ENCODE measurements around the gene AFP. TPM values are rescaled to one million over a fixed set of nuclear protein-coding genes. Genes with fewer than 3 reads are reported as not detected.

Gene AFP
- total and polyA plus RNA-seq, 2 of the 13 experiments (the other 11 are each of a cell fraction or from before 2014, with no cell fraction given): 9,434 to 13,105 TPM

DNA sequence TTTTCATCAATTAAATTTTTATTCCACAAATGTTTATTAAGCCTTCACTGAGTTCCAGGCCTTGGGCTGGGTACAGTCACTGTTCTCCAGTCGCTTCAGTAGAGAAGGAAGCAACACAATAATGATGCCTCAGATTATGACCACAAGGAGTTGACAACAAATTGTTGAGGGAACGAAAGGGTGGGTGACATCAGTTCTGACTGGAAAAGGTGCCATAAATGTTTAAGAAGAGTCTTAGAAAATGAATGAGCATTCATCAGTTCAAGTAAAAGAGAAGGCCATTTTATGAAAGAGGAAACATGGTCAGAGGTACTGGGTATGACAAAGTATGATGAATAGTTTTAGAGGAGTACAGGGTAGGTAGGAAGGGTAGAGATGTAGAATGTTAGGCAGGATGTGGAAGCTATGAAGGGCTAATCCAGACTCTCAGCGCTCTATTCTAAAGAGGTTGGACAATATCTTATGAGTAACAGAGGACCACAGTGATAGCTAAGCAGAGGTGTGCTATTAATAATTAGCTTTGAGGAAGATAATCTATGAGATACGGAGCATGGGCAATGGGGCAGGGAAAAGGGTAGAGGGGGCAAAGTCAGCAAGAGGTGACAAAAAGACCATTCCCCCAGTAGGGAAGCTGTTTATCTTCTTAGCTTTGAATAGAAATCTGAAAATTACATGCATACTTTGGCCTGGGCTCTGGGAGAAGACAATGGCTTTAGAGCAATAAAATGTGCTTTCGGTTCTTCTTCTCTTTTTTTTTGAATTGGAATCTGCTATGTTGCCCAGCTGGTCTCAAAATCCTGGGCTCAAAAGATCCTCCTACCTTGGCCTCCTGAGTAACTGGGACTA lies 20.4 kb downstream of the AFP start (continued):
- TF ChIP-seq, protein P1, sequence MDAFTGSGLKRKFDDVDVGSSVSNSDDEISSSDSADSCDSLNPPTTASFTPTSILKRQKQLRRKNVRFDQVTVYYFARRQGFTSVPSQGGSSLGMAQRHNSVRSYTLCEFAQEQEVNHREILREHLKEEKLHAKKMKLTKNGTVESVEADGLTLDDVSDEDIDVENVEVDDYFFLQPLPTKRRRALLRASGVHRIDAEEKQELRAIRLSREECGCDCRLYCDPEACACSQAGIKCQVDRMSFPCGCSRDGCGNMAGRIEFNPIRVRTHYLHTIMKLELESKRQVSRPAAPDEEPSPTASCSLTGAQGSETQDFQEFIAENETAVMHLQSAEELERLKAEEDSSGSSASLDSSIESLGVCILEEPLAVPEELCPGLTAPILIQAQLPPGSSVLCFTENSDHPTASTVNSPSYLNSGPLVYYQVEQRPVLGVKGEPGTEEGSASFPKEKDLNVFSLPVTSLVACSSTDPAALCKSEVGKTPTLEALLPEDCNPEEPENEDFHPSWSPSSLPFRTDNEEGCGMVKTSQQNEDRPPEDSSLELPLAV (CRISPR knock-in tag; conservative IDR thresholded peaks at IDR 0.05; ENCODE audit: low read depth): peak; percentile 24; the same call in 1 of the 2 replicates
- TF ChIP-seq ESRRA (CRISPR knock-in tag; IDR thresholded peaks at IDR 0.05; ENCODE audit: low read depth): no peak
- TF ChIP-seq, protein P2, sequence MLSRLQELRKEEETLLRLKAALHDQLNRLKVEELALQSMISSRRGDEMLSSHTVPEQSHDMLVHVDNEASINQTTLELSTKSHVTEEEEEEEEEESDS (CRISPR knock-in tag; IDR thresholded peaks at IDR 0.05; ENCODE audit: borderline replicate concordance): 0 out of 2 replicates have a peak, but pooled peaks have one; percentile 2
- no peak for TF ChIP-seq ISX (CRISPR knock-in tag; conservative IDR thresholded peaks at IDR 0.05)
- 0 out of 2 replicates have a peak, but pooled peaks have one; percentile 23 for TF ChIP-seq ZNF607 (CRISPR knock-in tag; IDR thresholded peaks at IDR 0.05; ENCODE audit: borderline replicate concordance)
- TF ChIP-seq, protein P3, sequence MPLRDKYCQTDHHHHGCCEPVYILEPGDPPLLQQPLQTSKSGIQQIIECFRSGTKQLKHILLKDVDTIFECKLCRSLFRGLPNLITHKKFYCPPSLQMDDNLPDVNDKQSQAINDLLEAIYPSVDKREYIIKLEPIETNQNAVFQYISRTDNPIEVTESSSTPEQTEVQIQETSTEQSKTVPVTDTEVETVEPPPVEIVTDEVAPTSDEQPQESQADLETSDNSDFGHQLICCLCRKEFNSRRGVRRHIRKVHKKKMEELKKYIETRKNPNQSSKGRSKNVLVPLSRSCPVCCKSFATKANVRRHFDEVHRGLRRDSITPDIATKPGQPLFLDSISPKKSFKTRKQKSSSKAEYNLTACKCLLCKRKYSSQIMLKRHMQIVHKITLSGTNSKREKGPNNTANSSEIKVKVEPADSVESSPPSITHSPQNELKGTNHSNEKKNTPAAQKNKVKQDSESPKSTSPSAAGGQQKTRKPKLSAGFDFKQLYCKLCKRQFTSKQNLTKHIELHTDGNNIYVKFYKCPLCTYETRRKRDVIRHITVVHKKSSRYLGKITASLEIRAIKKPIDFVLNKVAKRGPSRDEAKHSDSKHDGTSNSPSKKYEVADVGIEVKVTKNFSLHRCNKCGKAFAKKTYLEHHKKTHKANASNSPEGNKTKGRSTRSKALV (CRISPR knock-in tag; IDR thresholded peaks at IDR 0.05): no peak
- peak; percentile 95 for TF ChIP-seq MBD4 (IDR thresholded peaks at IDR 0.05; ENCODE audit: borderline replicate concordance, low read length)
- 0 out of 2 replicates have a peak, but pooled peaks have one; percentile 11 for TF ChIP-seq MTF1 (CRISPR knock-in tag; IDR thresholded peaks at IDR 0.05)
- TF ChIP-seq ZNF773 (CRISPR knock-in tag; IDR thresholded peaks at IDR 0.05; ENCODE audit: borderline replicate concordance): no peak
- TF ChIP-seq ZSCAN9 (CRISPR knock-in tag; IDR thresholded peaks at IDR 0.05; ENCODE audit: borderline replicate concordance): no peak
- TF ChIP-seq ZKSCAN5 (CRISPR knock-in tag; IDR thresholded peaks at IDR 0.05): no peak
- TF ChIP-seq NCOR1 (IDR thresholded peaks at IDR 0.05; ENCODE audit: borderline replicate concordance, low read length): no peak
- TF ChIP-seq, protein P4, sequence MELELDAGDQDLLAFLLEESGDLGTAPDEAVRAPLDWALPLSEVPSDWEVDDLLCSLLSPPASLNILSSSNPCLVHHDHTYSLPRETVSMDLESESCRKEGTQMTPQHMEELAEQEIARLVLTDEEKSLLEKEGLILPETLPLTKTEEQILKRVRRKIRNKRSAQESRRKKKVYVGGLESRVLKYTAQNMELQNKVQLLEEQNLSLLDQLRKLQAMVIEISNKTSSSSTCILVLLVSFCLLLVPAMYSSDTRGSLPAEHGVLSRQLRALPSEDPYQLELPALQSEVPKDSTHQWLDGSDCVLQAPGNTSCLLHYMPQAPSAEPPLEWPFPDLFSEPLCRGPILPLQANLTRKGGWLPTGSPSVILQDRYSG (CRISPR knock-in tag; IDR thresholded peaks at IDR 0.05): no peak
- TF ChIP-seq ZNF614 (CRISPR knock-in tag; IDR thresholded peaks at IDR 0.05; ENCODE audit: borderline replicate concordance): 0 out of 2 replicates have a peak, but pooled peaks have one; percentile 10
- TF ChIP-seq, protein P5, sequence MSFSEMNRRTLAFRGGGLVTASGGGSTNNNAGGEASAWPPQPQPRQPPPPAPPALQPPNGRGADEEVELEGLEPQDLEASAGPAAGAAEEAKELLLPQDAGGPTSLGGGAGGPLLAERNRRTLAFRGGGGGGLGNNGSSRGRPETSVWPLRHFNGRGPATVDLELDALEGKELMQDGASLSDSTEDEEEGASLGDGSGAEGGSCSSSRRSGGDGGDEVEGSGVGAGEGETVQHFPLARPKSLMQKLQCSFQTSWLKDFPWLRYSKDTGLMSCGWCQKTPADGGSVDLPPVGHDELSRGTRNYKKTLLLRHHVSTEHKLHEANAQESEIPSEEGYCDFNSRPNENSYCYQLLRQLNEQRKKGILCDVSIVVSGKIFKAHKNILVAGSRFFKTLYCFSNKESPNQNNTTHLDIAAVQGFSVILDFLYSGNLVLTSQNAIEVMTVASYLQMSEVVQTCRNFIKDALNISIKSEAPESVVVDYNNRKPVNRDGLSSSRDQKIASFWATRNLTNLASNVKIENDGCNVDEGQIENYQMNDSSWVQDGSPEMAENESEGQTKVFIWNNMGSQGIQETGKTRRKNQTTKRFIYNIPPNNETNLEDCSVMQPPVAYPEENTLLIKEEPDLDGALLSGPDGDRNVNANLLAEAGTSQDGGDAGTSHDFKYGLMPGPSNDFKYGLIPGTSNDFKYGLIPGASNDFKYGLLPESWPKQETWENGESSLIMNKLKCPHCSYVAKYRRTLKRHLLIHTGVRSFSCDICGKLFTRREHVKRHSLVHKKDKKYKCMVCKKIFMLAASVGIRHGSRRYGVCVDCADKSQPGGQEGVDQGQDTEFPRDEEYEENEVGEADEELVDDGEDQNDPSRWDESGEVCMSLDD (CRISPR knock-in tag; IDR thresholded peaks at IDR 0.05; ENCODE audit: borderline replicate concordance): no peak
- TF ChIP-seq ZNF878 (CRISPR knock-in tag; IDR thresholded peaks at IDR 0.05): 0 out of 2 replicates have a peak, but pooled peaks have one; percentile 44
- TF ChIP-seq SOX6 (IDR thresholded peaks at IDR 0.05): no peak
- peak; percentile 32; the same call in 1 of the 2 replicates for TF ChIP-seq SOX6 (CRISPR knock-in tag; IDR thresholded peaks at IDR 0.05)
- TF ChIP-seq ZMYM4 (CRISPR knock-in tag; IDR thresholded peaks at IDR 0.05): no peak
- no peak for TF ChIP-seq ZBTB38 (CRISPR knock-in tag; IDR thresholded peaks at IDR 0.05)
